ENCODE results near the gene GRIN2C.

DNA sequence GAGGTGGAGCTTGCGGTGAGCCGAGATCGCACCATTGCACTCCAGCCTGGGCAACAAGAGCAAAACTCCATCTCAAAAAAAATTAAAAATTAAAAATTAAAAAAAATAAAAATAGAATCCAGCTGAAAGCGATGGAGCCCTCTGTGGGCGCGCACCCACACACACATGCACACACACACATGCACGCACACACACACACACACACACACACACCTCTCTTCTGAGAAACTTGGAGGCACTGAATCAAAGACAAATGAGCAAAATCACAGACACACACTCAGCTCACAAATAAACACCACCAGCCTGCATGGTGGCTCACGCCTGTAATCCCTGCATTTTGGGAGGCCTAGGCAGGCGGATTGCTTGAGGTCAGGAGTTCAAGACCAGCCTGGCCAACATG lies 43.3 kb upstream of the GRIN2C start:
- TF ChIP-seq, protein P1, sequence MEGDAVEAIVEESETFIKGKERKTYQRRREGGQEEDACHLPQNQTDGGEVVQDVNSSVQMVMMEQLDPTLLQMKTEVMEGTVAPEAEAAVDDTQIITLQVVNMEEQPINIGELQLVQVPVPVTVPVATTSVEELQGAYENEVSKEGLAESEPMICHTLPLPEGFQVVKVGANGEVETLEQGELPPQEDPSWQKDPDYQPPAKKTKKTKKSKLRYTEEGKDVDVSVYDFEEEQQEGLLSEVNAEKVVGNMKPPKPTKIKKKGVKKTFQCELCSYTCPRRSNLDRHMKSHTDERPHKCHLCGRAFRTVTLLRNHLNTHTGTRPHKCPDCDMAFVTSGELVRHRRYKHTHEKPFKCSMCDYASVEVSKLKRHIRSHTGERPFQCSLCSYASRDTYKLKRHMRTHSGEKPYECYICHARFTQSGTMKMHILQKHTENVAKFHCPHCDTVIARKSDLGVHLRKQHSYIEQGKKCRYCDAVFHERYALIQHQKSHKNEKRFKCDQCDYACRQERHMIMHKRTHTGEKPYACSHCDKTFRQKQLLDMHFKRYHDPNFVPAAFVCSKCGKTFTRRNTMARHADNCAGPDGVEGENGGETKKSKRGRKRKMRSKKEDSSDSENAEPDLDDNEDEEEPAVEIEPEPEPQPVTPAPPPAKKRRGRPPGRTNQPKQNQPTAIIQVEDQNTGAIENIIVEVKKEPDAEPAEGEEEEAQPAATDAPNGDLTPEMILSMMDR (IDR thresholded peaks at IDR 0.05; ENCODE audit: low read length) = no peak
- TF ChIP-seq EZH2 (IDR thresholded peaks at IDR 0.05; ENCODE audit: borderline replicate concordance, low read length) = no peak

Measured in OCI-LY1 (cell line).